WI38 (cell line): ENCODE data around the gene PRELID2.

Source experiments
- H3K4me3 ChIP-seq: 2 replicates; pipeline ENCODE4 v1.5.1; 2011; ENCODE audit warnings: low read depth, mild to moderate bottlenecking, control low read depth, low read length
- TF ChIP-seq, protein P1 (sequence below): IDR thresholded peaks from 2 replicates; pipeline ENCODE4 v1.5.1; 2012; ENCODE audit warnings: low read depth, mild to moderate bottlenecking, control low read depth, low read length

The PRELID2 gene

GRCh38 chr5:145852990-145853389 is 17.8 kb upstream of the PRELID2 start:
- H3K4me3 ChIP-seq: no peak overlapping the region
- TF ChIP-seq, protein P1, sequence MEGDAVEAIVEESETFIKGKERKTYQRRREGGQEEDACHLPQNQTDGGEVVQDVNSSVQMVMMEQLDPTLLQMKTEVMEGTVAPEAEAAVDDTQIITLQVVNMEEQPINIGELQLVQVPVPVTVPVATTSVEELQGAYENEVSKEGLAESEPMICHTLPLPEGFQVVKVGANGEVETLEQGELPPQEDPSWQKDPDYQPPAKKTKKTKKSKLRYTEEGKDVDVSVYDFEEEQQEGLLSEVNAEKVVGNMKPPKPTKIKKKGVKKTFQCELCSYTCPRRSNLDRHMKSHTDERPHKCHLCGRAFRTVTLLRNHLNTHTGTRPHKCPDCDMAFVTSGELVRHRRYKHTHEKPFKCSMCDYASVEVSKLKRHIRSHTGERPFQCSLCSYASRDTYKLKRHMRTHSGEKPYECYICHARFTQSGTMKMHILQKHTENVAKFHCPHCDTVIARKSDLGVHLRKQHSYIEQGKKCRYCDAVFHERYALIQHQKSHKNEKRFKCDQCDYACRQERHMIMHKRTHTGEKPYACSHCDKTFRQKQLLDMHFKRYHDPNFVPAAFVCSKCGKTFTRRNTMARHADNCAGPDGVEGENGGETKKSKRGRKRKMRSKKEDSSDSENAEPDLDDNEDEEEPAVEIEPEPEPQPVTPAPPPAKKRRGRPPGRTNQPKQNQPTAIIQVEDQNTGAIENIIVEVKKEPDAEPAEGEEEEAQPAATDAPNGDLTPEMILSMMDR: no peak

DNA sequence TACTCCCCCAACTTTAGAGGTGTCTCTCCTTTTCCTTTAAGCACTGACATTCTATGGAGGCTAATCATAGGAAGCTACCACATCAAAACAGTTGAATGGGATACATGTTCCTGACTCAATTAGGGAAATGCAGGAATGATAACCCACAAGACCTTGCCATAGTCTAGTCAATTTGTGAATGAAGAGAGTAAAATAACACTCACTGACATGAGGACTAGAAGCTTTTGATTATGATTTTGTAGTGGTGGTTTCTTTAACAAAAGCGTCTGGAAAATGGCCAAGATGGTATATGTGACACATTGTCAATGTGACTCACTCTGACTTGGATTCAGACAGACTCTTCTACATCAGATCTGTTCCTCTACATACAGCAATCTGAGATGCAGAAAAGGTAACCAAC is 13.7 kb upstream of the PRELID2 start:
- H3K4me3 ChIP-seq: no peak overlapping the region
- TF ChIP-seq, protein P1: no peak

- TF ChIP-seq, protein P1: no peak
- no peak overlapping the region for H3K4me3 ChIP-seq
These were observed 12.7 kb upstream of the PRELID2 start for GRCh38 chr5:145847499-145848497.

DNA sequence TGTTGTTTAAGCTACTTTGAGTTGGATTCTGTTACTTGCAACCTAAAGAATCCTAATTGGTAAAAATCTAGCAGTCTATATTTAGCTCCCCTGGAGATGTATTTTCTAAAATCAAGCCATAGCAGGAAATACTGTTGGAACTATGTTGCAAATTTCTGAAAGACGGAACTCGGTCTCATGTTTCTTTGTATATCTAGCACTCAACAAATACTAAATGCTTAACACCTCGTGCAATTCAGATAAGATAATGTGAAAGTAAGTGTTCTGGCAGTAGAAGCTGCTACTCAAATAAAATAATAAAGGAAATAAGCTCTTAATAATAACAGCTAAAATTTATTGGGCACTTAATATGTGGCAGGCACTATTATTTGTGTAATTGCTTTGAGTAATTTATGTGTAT is 10.9 kb upstream of the PRELID2 start:
- H3K4me3 ChIP-seq: no peak overlapping the region
- TF ChIP-seq, protein P1: no peak

DNA sequence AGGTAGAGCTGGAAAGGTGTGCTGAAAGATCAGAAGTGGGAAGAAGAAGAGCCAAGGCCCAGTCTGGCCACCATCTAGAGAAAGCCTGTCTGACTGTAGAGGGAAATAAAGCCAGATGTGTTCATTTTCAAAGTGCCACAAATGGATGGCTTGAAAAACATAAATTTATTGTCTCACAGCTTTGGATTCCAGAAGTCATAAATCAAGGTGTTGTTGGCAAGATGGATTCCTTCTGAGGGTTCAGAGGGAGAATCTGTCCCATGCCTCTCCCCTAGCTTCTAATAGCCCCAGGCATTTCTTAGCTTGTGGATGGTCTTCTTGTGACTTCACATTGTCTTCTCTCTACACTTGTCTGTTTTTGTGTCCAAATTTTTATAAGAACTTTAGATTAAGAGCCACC is 6.2 kb upstream of the PRELID2 start:
- TF ChIP-seq, protein P1: no peak
- H3K4me3 ChIP-seq: no peak overlapping the region

DNA sequence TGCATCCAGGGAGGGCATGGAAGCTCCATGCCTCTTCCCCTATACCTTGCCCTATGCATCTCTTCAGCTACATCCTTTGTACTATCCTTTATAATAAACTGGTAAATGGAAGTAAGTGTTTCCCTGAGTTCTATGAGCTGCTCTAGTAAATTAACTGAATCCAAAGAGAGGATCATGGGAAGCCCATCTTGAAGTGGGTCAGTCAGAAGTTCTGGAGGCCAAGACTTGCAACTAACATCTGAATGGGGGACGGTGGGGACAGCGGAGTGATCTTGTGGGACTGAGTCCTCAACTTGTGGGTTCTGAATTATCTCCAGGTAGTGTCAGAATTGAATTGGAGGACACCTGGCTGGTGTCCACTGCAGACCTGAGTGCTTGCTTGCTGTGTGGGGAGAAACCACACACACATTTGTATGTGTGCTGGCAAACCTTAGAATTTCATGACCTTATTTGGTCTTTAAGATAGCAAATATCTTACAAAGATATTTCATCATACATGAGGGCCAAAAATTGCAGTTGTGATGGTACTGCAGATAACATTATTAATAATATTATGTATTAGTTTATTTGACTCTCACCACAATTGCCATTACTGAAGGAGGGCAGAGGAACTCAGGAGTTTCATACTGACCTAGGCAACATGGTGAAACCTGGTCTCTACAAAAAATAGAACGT is 5.5 kb upstream of the PRELID2 start:
- H3K4me3 ChIP-seq: no peak overlapping the region

More for the DNA sequence above, 5.5 kb upstream of the PRELID2 start:
- TF ChIP-seq, protein P1: no peak
